Muscle of back (tissue), 11 donors: ENCODE results near the gene HDGFL2. TPM values are rescaled to one million over a fixed set of nuclear protein-coding genes. Genes with fewer than 3 reads are reported as not detected.
A peak's percentile ranks its signal among the peaks of the same experiment; 100 is the strongest.
"Not testable (repeated sequence)": the region's sequence is repeated elsewhere in the genome, so short reads cannot be mapped to it uniquely, and the experiment has no call there.

Experiments
- DNase-seq, 3 donors: peaks; one replicate each; pipeline versions ENCODE4 v3.0.0 to v3.0.0-alpha.2; 2013
- polyA plus RNA-seq, 10 donors: library from polyadenylated mRNA; unstranded; fragments of 120-200 nt; gene quantifications; one replicate each; pipeline ENCODE4 v1.2.1, GENCODE V29; 2013; ENCODE audit not compliant: insufficient read length in 10 of 10

HDGFL2 gene
- polyA plus RNA-seq, 10 donors: 47.3 to 91.9 (median 57.4) TPM

GRCh38 chr19:4531562-4532165, 59.6 kb downstream of the HDGFL2 start:
- DNase-seq: no peak

- no peak for DNase-seq
Measured at GRCh38 chr19:4533334-4533733, 61.2 kb downstream of the HDGFL2 start.

- no peak for DNase-seq
Measured at GRCh38 chr19:4533835-4534424, 61.8 kb downstream of the HDGFL2 start.

- peak; percentile 24 to 73 (median 57) for DNase-seq
Measured at GRCh38 chr19:4534836-4535658, 63.0 kb downstream of the HDGFL2 start, which contains the start of gene PLIN5. TSS of gene PLIN5 (minus strand) at chr19:4535224. CDS start at chr19:4534074, 1,150 bp downstream.

- DNase-seq: no peak
Measured at GRCh38 chr19:4536798-4537197, 64.7 kb downstream of the HDGFL2 start.

GRCh38 chr19:4537953-4538600, 66.0 kb downstream of the HDGFL2 start:
- DNase-seq: no peak

GRCh38 chr19:4538601-4538954, 66.5 kb downstream of the HDGFL2 start:
- no peak for DNase-seq

- no peak for DNase-seq
Measured at GRCh38 chr19:4539169-4539692, 67.1 kb downstream of the HDGFL2 start.

GRCh38 chr19:4539693-4540581, 67.8 kb downstream of the HDGFL2 start, which contains the start of gene LRG1:
TSS of gene LRG1 (minus strand) at chr19:4540036. CDS start at chr19:4540013, 23 bp downstream.
- no peak for DNase-seq

- no peak for DNase-seq
Measured at GRCh38 chr19:4541114-4541805, 69.2 kb downstream of the HDGFL2 start.

GRCh38 chr19:4541806-4542145, 69.7 kb downstream of the HDGFL2 start:
- not testable (repeated sequence) for DNase-seq

- DNase-seq: no peak
Measured at GRCh38 chr19:4542896-4543841, 71.1 kb downstream of the HDGFL2 start.

- DNase-seq: no peak
Measured at GRCh38 chr19:4543842-4544647, 71.9 kb downstream of the HDGFL2 start.

- DNase-seq: no peak
Measured at GRCh38 chr19:4547303-4548237, 75.5 kb downstream of the HDGFL2 start.

- no peak for DNase-seq
Measured at GRCh38 chr19:4548238-4548584, 76.1 kb downstream of the HDGFL2 start.

- no peak for DNase-seq
Measured at GRCh38 chr19:4550018-4550417, 77.9 kb downstream of the HDGFL2 start.

- DNase-seq: no peak
Measured at GRCh38 chr19:4550479-4551050, 78.5 kb downstream of the HDGFL2 start.
